Ectodermal cell (in vitro differentiated cells): ENCODE results near the gene IL18RAP. TPM values are rescaled to one million over a fixed set of nuclear protein-coding genes. Genes with fewer than 3 reads are reported as not detected.

Source experiments
- H3K27ac ChIP-seq: 2 replicates; pipeline ENCODE4 v1.7.0; 2013; ENCODE audit warnings: mild to moderate bottlenecking, low read depth, low read length; ENCODE audit not compliant: insufficient read depth, poor library complexity, severe bottlenecking
- H3K27me3 ChIP-seq: 2 replicates; pipeline ENCODE4 v1.7.0; 2013; ENCODE audit warnings: mild to moderate bottlenecking, low read length; ENCODE audit not compliant: insufficient read depth, control insufficient read depth, poor library complexity, severe bottlenecking
- H3K36me3 ChIP-seq: one replicate; pipeline ENCODE4 v1.7.0; 2013; ENCODE audit warnings: low read length; ENCODE audit not compliant: control insufficient read depth, insufficient read depth
- H3K4me1 ChIP-seq: one replicate; pipeline ENCODE4 v1.7.0; 2013; ENCODE audit warnings: low read length; ENCODE audit not compliant: control insufficient read depth, insufficient read depth
- H3K4me3 ChIP-seq: 2 replicates; pipeline ENCODE4 v1.7.0; 2013; ENCODE audit warnings: low read depth, low read length, control low read depth; ENCODE audit not compliant: insufficient read depth
- H3K9me3 ChIP-seq: 2 replicates; pipeline ENCODE4 v1.7.0; 2013; ENCODE audit warnings: mild to moderate bottlenecking, low read length, moderate library complexity; ENCODE audit not compliant: control insufficient read depth
- WGBS, 2 experiments: methylation state at CpG; one replicate each; pipeline ENCODE4 v1.1.7; 2013; ENCODE audit warnings: missing lambda C conversion rate in 2 of 2; 5-methylcytosine and 5-hydroxymethylcytosine counted together
- polyA plus RNA-seq, 4 experiments: library from polyadenylated mRNA; stranded (reverse); fragments of 50-300 nt; gene quantifications; one replicate each; pipeline ENCODE4 v1.2.3, GENCODE V29; 2013

Gene IL18RAP, protein sequence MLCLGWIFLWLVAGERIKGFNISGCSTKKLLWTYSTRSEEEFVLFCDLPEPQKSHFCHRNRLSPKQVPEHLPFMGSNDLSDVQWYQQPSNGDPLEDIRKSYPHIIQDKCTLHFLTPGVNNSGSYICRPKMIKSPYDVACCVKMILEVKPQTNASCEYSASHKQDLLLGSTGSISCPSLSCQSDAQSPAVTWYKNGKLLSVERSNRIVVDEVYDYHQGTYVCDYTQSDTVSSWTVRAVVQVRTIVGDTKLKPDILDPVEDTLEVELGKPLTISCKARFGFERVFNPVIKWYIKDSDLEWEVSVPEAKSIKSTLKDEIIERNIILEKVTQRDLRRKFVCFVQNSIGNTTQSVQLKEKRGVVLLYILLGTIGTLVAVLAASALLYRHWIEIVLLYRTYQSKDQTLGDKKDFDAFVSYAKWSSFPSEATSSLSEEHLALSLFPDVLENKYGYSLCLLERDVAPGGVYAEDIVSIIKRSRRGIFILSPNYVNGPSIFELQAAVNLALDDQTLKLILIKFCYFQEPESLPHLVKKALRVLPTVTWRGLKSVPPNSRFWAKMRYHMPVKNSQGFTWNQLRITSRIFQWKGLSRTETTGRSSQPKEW
- not detected for polyA plus RNA-seq (2013, experiment 1 of 4)
- not detected for polyA plus RNA-seq (2013, experiment 2 of 4)
- not detected for polyA plus RNA-seq (2013, experiment 3 of 4)
- not detected for polyA plus RNA-seq (2013, experiment 4 of 4)

DNA sequence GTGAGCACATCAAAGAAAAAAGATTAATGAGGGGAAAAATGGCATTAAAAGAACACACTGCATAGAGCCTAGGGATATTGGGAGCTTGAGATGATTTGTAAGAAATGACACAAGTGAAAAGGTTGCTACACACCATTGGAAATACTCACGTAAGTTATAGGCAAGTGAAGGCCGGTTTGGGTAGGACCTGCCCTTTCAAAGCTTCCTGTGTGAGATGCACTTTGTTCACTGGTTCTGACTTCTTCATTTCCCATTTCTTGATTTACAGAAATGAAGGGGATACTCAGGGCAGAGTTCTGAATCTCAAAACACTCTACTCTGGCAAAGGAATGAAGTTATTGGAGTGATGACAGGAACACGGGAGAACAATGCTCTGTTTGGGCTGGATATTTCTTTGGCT, at the start of gene IL18RAP:
Gene IL18RAP (plus strand): TSS at position 251 of the 400 bp plus-strand sequence. CDS start 118 bp downstream, at position 369.
- Histone ChIP-seq H3K36me3 (no peaks in the 10 kb centered on the region), H3K4me1 (no peaks in the 10 kb centered on the region), H3K9me3 (no peaks in the 10 kb centered on the region), H3K4me3 (no peak within 1 kb of the TSS), H3K27ac (no peak within 1 kb of the TSS), H3K27me3 (no peaks in the 10 kb centered on the region)
- 93 to 94% methylated on average over 3 of the region's 3 CpGs for WGBS, 2 experiments

DNA sequence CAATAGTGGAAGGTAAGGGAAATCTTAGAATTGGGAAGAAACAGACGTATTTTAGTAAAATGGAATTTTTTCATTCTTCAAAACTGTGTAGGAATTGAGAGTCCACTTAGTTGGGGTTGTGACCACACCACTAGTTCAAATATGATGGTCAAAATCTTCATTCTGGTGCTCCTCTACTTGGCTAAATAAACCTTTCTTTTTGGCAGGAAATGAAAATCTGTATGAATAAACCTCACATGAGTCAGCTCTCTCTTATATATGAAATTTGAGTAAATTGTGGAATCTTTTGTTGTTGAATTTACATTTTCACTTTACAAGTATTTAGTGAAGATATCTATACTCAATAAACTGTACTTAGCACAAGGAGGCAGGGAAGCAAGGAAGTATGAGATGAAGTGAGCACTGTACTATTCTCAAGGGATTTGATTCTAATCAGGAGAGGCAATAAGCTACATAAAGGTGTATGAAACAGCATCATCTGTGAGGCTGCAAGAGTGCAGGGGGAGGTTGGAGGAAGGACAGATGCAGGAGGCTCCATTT, 46.8 kb upstream of the IL18RAP start:
- H3K27ac ChIP-seq: no peak overlapping the region
- no peaks in the 10 kb centered on the region for H3K36me3 ChIP-seq
- WGBS, 2 experiments: 71 to 75% methylated on average over 1 of the region's 1 CpG
- H3K27me3 ChIP-seq: no peaks in the 10 kb centered on the region
- no peak overlapping the region for H3K4me3 ChIP-seq
- no peaks in the 10 kb centered on the region for H3K4me1 ChIP-seq
- H3K9me3 ChIP-seq: no peaks in the 10 kb centered on the region

DNA sequence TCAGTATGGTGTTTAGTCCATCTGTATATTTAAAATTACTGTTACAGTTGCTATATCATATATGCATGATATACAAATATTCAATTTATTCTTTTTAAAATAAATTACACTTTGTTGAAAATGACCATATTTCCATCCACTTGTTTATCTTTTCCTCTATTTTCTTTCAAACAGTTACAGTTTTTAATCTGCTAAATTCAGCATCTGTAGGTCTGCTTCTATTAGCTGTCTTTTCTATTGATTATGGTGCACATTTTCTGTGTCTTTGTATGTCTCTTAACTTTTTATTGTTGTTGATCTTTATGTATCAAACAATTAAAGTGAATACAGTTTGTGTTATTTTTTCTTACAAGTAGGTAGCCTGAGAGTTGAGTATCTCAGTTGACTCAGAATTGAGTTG, 39.2 kb upstream of the IL18RAP start:
- Histone ChIP-seq H3K27ac (no peak overlapping the region), H3K9me3 (peaks cover 2% of the 10 kb centered on the region), H3K4me1 (no peaks in the 10 kb centered on the region), H3K4me3 (no peak overlapping the region), H3K36me3 (no peaks in the 10 kb centered on the region), H3K27me3 (no peaks in the 10 kb centered on the region)

DNA sequence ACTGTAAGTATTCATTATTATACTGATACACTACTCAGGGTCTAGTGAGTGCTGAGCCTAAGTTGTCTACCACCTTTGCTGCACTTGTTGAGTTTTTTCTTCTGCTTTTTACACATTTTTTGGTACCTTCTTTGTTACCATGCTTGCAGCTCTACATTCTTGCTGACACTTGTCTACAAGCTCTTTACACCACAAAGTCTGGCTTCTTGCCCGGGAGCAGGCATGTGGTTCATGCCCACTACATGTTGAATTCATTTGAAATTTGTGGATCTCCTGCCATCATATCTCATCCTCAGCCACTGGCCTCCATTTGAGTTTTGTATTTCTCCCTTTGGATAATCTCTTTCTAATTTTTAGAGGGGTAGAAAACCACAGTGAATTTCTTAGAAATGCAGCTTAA, 37.4 kb upstream of the IL18RAP start:
- peaks cover 2% of the 10 kb centered on the region for H3K9me3 ChIP-seq
- no peaks in the 10 kb centered on the region for H3K4me1 ChIP-seq
- 89 to 90% methylated on average over 1 of the region's 1 CpG for WGBS, 2 experiments
- no peak overlapping the region for H3K27ac ChIP-seq
- no peak overlapping the region for H3K4me3 ChIP-seq
- no peaks in the 10 kb centered on the region for H3K27me3 ChIP-seq
- H3K36me3 ChIP-seq: no peaks in the 10 kb centered on the region

DNA sequence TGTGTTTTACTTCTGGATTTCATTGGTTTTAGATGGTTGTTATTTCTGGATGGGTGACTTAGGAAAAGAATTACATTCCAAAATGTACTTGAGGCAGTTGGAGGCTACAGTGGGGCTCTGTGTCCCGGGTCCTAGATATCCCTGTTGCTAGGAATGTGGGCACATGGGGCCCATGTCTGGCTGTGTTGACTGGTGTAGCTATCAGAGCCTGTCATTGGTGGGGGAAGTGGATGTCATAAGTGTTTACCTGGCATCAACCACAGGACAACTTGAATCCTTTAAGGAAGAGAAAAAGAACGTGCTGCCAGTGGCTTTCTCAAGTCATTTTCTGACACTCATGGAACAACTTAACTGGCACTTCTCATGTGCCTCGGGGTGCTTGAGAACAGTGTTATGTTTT, 37.0 kb upstream of the IL18RAP start:
- Histone ChIP-seq H3K9me3 (peaks cover 2% of the 10 kb centered on the region), H3K4me1 (no peaks in the 10 kb centered on the region), H3K27ac (no peak overlapping the region), H3K27me3 (no peaks in the 10 kb centered on the region), H3K36me3 (no peaks in the 10 kb centered on the region), H3K4me3 (no peak overlapping the region)
- WGBS, 2 experiments: 90 to 91% methylated on average over 3 of the region's 3 CpGs

DNA sequence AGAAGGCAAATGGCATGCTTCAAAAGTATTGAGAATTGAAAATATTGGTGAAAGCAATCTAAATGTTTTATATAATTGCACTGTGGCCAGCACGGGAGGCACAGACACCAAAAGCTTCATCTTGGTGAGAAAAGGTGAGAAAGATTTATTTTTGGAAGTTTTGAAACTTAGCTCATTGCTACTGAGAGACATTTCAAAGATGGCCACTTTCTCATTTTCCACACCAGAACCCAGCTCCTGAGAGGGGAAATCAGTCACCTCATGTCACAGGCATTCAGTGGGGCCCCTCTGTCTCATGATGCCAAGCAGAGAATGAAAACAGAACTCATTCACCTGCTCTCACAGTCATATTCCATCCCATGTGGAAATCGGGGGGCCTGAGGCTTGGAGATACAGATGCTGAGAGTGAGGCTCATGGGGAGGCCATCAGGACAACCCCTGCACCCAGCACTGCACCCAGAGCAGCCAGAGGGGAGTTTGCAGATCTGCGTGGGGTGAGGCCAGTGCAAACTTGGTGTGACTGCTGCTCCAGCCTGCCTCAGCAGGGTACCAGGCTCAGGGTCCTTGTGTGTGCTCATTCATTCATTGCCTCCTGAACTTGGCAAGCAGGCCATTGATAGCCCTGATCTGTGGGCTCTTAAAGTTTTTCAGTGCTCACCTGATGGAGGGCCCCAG, 36.0 kb upstream of the IL18RAP start:
- no peak overlapping the region for H3K27ac ChIP-seq
- WGBS, 2 experiments: 85 to 89% methylated on average over 3 of the region's 3 CpGs
- no peak overlapping the region for H3K4me3 ChIP-seq
- no peaks in the 10 kb centered on the region for H3K36me3 ChIP-seq
- H3K4me1 ChIP-seq: no peaks in the 10 kb centered on the region
- H3K9me3 ChIP-seq: peaks cover 2% of the 10 kb centered on the region
- no peaks in the 10 kb centered on the region for H3K27me3 ChIP-seq

DNA sequence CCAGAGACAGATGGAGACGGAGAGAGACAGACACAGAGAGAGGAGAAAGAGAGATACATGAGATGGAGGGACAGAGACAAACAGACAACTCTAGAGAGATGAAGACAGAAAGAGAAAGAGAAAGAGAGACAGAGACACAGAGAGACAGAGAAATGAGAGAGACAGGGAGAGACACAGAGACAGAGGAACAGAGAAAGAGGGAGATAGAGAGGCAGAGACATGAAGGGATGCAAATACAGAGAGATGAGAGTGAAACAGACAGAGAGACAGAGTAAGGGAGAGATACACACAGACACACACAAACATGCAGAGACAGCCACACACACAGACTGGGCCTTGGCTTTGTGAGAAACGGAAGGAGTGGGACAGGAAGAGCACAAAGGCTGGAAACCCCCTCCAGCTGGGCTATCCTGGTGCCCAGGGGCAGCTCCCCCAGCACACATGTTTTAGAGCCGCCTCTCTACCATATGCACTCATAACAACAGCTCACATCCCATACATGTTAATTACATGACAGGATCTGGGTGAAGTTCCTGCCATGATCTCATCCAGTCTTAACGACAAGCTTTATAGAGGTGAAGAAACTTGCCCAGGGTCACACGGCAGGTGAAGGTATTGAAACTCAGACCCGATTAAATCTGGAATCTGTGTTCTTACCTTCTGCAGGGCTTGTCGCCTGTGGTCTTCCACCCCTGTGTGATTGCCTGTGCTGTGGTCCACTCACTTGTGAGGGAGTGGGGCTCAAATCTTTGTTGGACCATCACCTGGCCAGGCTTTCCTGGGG, 35.0 kb upstream of the IL18RAP start:
- Histone ChIP-seq H3K27me3 (no peaks in the 10 kb centered on the region), H3K4me1 (no peaks in the 10 kb centered on the region), H3K27ac (no peak overlapping the region), H3K9me3 (peaks cover 2% of the 10 kb centered on the region), H3K36me3 (no peaks in the 10 kb centered on the region), H3K4me3 (no peak overlapping the region)
- 93 to 96% methylated on average over 7 of the region's 7 CpGs for WGBS, 2 experiments

DNA sequence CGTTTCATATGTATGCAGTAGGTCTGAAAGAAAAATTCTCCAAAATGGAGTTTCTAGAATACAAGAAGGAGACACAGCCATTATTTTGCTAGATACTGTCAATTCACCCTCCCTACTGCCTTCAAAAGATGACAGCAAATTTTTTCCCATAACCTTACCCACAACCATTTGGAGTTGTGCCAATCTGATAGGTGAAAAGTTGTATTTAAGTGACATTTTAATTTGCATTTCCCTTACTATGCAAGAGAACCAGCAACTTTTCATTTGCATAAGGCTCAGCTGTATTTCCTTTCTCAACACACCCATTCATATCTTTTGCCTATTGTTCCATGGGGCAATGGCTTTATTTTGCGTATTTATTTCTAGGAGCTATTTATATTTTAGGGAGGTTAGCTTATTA, 31.4 kb upstream of the IL18RAP start:
- Histone ChIP-seq H3K36me3 (no peaks in the 10 kb centered on the region), H3K27me3 (no peaks in the 10 kb centered on the region), H3K9me3 (no peaks in the 10 kb centered on the region), H3K4me1 (no peaks in the 10 kb centered on the region), H3K4me3 (no peak overlapping the region), H3K27ac (no peak overlapping the region)
- WGBS, 2 experiments: 100% methylated on average over 1 of the region's 2 CpGs

DNA sequence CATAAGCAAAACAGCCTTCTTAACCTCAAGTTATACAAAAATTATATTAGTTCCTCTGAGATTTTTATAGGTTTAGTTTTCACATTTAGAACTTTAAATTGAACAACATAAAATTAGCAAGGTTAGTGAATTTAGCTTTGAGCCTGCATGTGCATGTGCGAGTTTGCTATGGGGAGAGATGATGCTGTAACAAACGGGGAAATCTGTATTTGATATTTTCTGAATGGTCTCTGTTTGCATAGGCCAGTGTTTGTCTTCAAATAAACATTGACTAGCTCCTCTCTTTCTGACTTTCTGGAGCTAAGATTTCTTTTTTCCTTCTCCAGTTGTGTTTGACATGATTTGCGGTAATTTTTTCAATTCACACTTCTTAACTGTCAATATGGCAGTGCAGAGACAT, 30.9 kb upstream of the IL18RAP start:
- Histone ChIP-seq H3K9me3 (no peaks in the 10 kb centered on the region), H3K4me3 (no peak overlapping the region), H3K36me3 (no peaks in the 10 kb centered on the region), H3K27ac (no peak overlapping the region), H3K27me3 (no peaks in the 10 kb centered on the region), H3K4me1 (peaks cover 2% of the 10 kb centered on the region)
- WGBS, 2 experiments: 63 to 67% methylated on average over 3 of the region's 3 CpGs
